Lower lobe of right lung (tissue), 2 donors: Measurements from ENCODE around the gene ZNF200. TPM values are rescaled to one million over a fixed set of nuclear protein-coding genes. Genes with fewer than 3 reads are reported as not detected.

Source experiments
- ATAC-seq, 2 donors: fragments of 200-7000 bp; cut with Tn5 transposase; one replicate each; pipeline ENCODE4 v1.9.1; 2020 to 2022; ENCODE audit warnings: mild to moderate bottlenecking in 2 of 2, moderate library complexity in 2 of 2
- DNase-seq: peaks from one replicate; pipeline ENCODE4 v3.0.0-alpha.2; 2020
- H3K27ac ChIP-seq: fragments of 200-600 bp; one replicate; pipeline ENCODE4 v1.8.0; 2022
- H3K27me3 ChIP-seq: fragments of 200-600 bp; one replicate; pipeline ENCODE4 v1.8.0; 2022; ENCODE audit warnings: low read depth
- H3K36me3 ChIP-seq: fragments of 200-600 bp; one replicate; pipeline ENCODE4 v1.8.0; 2022; ENCODE audit warnings: mild to moderate bottlenecking
- H3K4me1 ChIP-seq: fragments of 200-600 bp; one replicate; pipeline ENCODE4 v1.8.0; 2022
- H3K4me3 ChIP-seq: fragments of 200-600 bp; one replicate; pipeline ENCODE4 v1.8.0; 2022; ENCODE audit warnings: mild to moderate bottlenecking
- H3K9me3 ChIP-seq: fragments of 200-600 bp; one replicate; pipeline ENCODE4 v1.8.0; 2022
- CTCF ChIP-seq: fragments of 200-600 bp; IDR thresholded peaks from one replicate; pipeline ENCODE4 v1.8.0; 2022; ENCODE audit warnings: antibody characterized with exemption, mild to moderate bottlenecking
- intact Hi-C: fragments of 100-400 bp; cut with DNase I; formaldehyde crosslinking; loops from one replicate; pipeline ENCODE4 v1.11.0; 2022
- long read RNA-seq: library from polyadenylated mRNA; unstranded; transcript quantifications from one replicate; pipeline ENCODE4 v2.0.0, GENCODE V29; 2021
- total RNA-seq: library from RNA; stranded (reverse); fragmentation: NEBNext Ultra II Directional; extraction: Animal tissue kit (Norgen Biotek cat#: 25700); gene quantifications from one replicate; pipeline ENCODE4 v1.2.1, GENCODE V29; 2021
- donor health status: DM: no; HTN: yes; CAD: no; lungs with severe emphysema.

The ZNF200 gene
- 12.0 TPM for total RNA-seq
- long read RNA-seq, partial matches to known transcripts: 1 of 8 reads
- long read RNA-seq, other reads (novel, unspliced or antisense): 1 of 8 reads

- H3K27ac ChIP-seq: peak within 1 kb of the TSS; percentile 95
- H3K4me3 ChIP-seq: peak within 1 kb of the TSS; percentile 100
- no peaks in the 10 kb centered on the region for H3K27me3 ChIP-seq
- peaks cover 19% of the 10 kb centered on the region for H3K4me1 ChIP-seq
- intact Hi-C loops: no loop called here
- no peak for TF ChIP-seq CTCF
- H3K9me3 ChIP-seq: peaks cover 4% of the 10 kb centered on the region
- peak; percentile 98 to 100 for ATAC-seq
- peak; percentile 98 for DNase-seq
- H3K36me3 ChIP-seq: peaks cover 33% of the 10 kb centered on the region
These were observed at the start of gene ZNF200 for GRCh38 chr16:3234857-3235561. ZNF200 (minus strand) TSS chr16:3235158; CDS start chr16:3233755, 1,403 bp downstream.

- DNase-seq (no peak), ATAC-seq (peak in 1 of 2 donors; percentile 0)
- no peak for TF ChIP-seq CTCF
- peak overlapping the region; percentile 99 for H3K27ac ChIP-seq
- peaks cover 28% of the 10 kb centered on the region for H3K4me1 ChIP-seq
- peaks cover 26% of the 10 kb centered on the region for H3K9me3 ChIP-seq
- H3K4me3 ChIP-seq: peak overlapping the region; percentile 75
- no peaks in the 10 kb centered on the region for H3K27me3 ChIP-seq
- intact Hi-C loops: no loop called here
- H3K36me3 ChIP-seq: peaks cover 29% of the 10 kb centered on the region
These were observed 48.8 kb upstream of the ZNF200 start for GRCh38 chr16:3283543-3284447.

GRCh38 chr16:3282730-3283542 is 48.0 kb upstream of the ZNF200 start, which contains the start of gene ZNF263:
ZNF263 (plus strand) TSS chr16:3283491; CDS start chr16:3283819, 328 bp downstream.
- intact Hi-C loops: no loop called here

GRCh38 chr16:3282103-3282729 is 47.3 kb upstream of the ZNF200 start:
- ATAC-seq (peak; percentile 50 to 59), DNase-seq (no peak)

More at GRCh38 chr16:3282730-3283542, 48.0 kb upstream of the ZNF200 start, which contains the start of gene ZNF263:
- no peaks in the 10 kb centered on the region for H3K27me3 ChIP-seq
- TF ChIP-seq CTCF: no peak
- peak; percentile 98 for ATAC-seq
- peak within 1 kb of the TSS; percentile 99 for H3K27ac ChIP-seq
- peaks cover 23% of the 10 kb centered on the region for H3K36me3 ChIP-seq
- peaks cover 18% of the 10 kb centered on the region for H3K9me3 ChIP-seq
- H3K4me3 ChIP-seq: peak within 1 kb of the TSS; percentile 75
- peak; percentile 97 for DNase-seq
- peaks cover 28% of the 10 kb centered on the region for H3K4me1 ChIP-seq

More at GRCh38 chr16:3282103-3282729, 47.3 kb upstream of the ZNF200 start:
- intact Hi-C loops: no loop called here
- Histone ChIP-seq H3K36me3 (peaks cover 19% of the 10 kb centered on the region), H3K4me3 (peak overlapping the region; percentile 75), H3K9me3 (peaks cover 11% of the 10 kb centered on the region), H3K4me1 (peaks cover 28% of the 10 kb centered on the region), H3K27ac (peak overlapping the region; percentile 99), H3K27me3 (no peaks in the 10 kb centered on the region)
- TF ChIP-seq CTCF: no peak
